ENCODE measurements around the gene UBB. TPM values are rescaled to one million over a fixed set of nuclear protein-coding genes. Genes with fewer than 3 reads are reported as not detected.

UBB gene
- total and polyA plus RNA-seq, 2 of the 4 experiments (the other 2 are of a cell fraction), result 2,561 to 4,283 TPM

DNA sequence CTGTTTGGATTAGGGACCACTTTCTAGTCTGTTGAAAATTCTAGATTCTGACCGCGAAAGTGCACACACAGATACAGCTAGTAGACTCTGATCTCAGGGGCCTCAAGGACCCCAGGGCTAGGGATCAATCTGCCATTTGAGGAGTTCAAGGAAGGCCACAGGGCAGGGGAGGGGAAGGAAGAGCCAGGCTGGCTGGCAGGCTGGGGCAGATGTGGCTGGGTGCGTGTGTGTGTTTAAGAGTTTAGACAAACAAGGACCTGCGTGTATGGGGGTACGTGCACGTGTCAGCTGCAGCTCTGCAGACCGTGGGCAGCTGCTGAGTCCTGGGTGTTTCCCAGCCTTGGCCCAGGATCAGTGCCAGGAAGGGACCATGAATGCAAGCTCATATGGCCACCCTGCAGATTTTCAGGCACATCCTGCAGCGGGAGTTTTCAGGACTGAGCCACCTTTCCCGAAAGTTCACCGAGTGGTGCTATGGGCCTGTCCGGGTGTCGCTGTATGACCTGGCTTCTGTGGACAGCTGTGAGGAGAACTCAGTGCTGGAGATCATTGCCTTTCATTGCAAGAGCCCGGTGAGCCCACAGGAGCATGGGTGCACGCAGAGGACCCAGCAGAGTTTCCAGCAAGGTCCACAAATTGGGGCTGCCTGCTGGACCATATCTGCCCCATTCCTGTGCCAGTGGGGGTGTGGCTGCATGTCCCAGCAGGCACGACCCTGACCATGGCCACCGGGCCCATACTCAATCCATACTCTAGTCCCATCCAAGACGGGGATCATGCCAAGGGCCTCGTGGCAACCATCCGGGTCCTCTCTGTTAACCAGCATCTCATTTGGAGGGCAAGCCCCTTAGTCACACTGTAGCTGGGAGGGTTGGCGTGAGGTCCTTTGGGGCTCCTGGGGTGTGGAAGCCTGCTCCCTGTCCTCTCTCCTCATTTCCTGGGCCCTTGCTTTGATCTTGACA lies 45.1 kb downstream of the UBB start:
- Histone ChIP-seq H3K36me3 (ENCODE audit: control insufficient read depth, insufficient read depth, low read length) (peaks cover 14% of the 10 kb centered on the region; the same call in 1 of the 2 replicates), H3K14ac (replicated peaks; ENCODE audit: low read depth, low read length) (no peak overlapping the region), H3K4ac (ENCODE audit: low read depth, low read length) (no peak overlapping the region), H4K5ac (ENCODE audit: low read depth, low read length) (no peak overlapping the region), H2BK15ac (ENCODE audit: low read depth, low read length) (no peak overlapping the region), H3K4me2 (ENCODE audit: low read depth, low read length) (no peak overlapping the region), H2AFZ (replicated peaks; ENCODE audit: low read length, poor library complexity) (no peak overlapping the region), H3K4me3 (ENCODE audit: insufficient read depth, low read depth, low read length) (no peak overlapping the region), H3K23ac (ENCODE audit: low read depth, low read length) (no peak overlapping the region), H3K27ac (ENCODE audit: insufficient read depth, low read length) (no peak overlapping the region), H3K18ac (ENCODE audit: low read depth, low read length) (no peak overlapping the region), H3K27me3 (ENCODE audit: control insufficient read depth, insufficient read depth, low read length) (no peaks in the 10 kb centered on the region), H3K9me3 (ENCODE audit: control insufficient read depth, insufficient read depth, low read length) (no peaks in the 10 kb centered on the region), H3K9me1 (ENCODE audit: insufficient read depth, low read length) (peaks cover 7% of the 10 kb centered on the region; the same call in 1 of the 2 replicates), H3K56ac (ENCODE audit: extremely low read depth, insufficient read depth, low read length) (no peak overlapping the region; the same call in 1 of the 2 replicates), H4K91ac (ENCODE audit: insufficient read depth, low read depth, low read length) (no peak overlapping the region), H2BK120ac (ENCODE audit: low read depth, low read length) (no peak overlapping the region), H3K9ac (ENCODE audit: low read depth, low read length) (no peak overlapping the region), H2BK5ac (ENCODE audit: low read depth, low read length, poor library complexity, severe bottlenecking) (no peak overlapping the region), H4K8ac (ENCODE audit: low read depth in 2 of 2, low read length in 2 of 2) (no peak overlapping the region), H2AK5ac (ENCODE audit: low read depth, low read length) (no peak overlapping the region), H3K79me1 (ENCODE audit: low read depth in 1 of 2, low read length in 2 of 2) (peaks cover 0 to 41% of the 10 kb centered on the region in 2 experiments; a peak in 2 of 4 replicates), H2BK20ac (ENCODE audit: low read depth, low read length) (no peak overlapping the region), H3K4me1 (ENCODE audit: control insufficient read depth, insufficient read depth, low read length) (peaks cover 6% of the 10 kb centered on the region), H4K20me1 (ENCODE audit: insufficient read depth, low read length) (no peaks in the 10 kb centered on the region; the same call in 1 of the 2 replicates), H2AK9ac (replicated peaks; ENCODE audit: low read depth, low read length, poor library complexity) (peak overlapping the region; percentile 50)
- dilution Hi-C loops (cut with HindIII; ENCODE audit: low sequenced_read_pairs, unreplicated experiment), result no loop called here
- ChIA-PET CTCF (no interaction called here), POLR2A (ENCODE audit: unreplicated experiment) (no interaction called here)
- DNase-seq (no peak), ATAC-seq (ENCODE audit: low read depth) (no peak)
- intact Hi-C loops (cut with micrococcal nuclease), result no loop called here
- 73% methylated on average over 6 of the region's 20 CpGs; no CpG with 5 or more reads in 1 of the 2 experiments for WGBS, 2 experiments (ENCODE audit: extremely low coverage in 2 of 2, insufficient read length in 1 of 2)
- no TSS peak for BruUV-seq (replicated peaks)
- in situ Hi-C loops (cut with MboI; ENCODE audit: low sequenced_read_pairs), result no loop called here
- TF ChIP-seq MAFK (IDR thresholded peaks at IDR 0.05; ENCODE audit: low read depth, low read length) (no peak), NFE2L2 (IDR thresholded peaks at IDR 0.05; ENCODE audit: low read depth, low read length) (no peak), SMC3 (IDR thresholded peaks at IDR 0.05; ENCODE audit: low read depth, low read length) (no peak), FOS (IDR thresholded peaks at IDR 0.05; ENCODE audit: low read depth, low read length) (no peak), BHLHE40 (IDR thresholded peaks at IDR 0.05; ENCODE audit: low read depth, low read length) (no peak), CHD1 (IDR thresholded peaks at IDR 0.05; ENCODE audit: low read depth, low read length) (no peak), RAD21 (IDR thresholded peaks at IDR 0.05; ENCODE audit: low read length) (no peak), CEBPB (IDR thresholded peaks at IDR 0.05; ENCODE audit: low read depth, low read length) (no peak), RFX5 (IDR thresholded peaks at IDR 0.05; ENCODE audit: low read depth, low read length) (no peak), MXI1 (IDR thresholded peaks at IDR 0.05; ENCODE audit: borderline replicate concordance, low read depth, low read length) (no peak), POLR2A (IDR thresholded peaks at IDR 0.05; ENCODE audit: low read depth, low read length) (no peak), RCOR1 (IDR thresholded peaks at IDR 0.05; ENCODE audit: insufficient replicate concordance, low read length) (no peak)
- TF ChIP-seq, protein P1, sequence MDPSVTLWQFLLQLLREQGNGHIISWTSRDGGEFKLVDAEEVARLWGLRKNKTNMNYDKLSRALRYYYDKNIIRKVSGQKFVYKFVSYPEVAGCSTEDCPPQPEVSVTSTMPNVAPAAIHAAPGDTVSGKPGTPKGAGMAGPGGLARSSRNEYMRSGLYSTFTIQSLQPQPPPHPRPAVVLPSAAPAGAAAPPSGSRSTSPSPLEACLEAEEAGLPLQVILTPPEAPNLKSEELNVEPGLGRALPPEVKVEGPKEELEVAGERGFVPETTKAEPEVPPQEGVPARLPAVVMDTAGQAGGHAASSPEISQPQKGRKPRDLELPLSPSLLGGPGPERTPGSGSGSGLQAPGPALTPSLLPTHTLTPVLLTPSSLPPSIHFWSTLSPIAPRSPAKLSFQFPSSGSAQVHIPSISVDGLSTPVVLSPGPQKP (IDR thresholded peaks at IDR 0.05; ENCODE audit: borderline replicate concordance, low read depth, low read length), result no peak
- TF ChIP-seq, protein P2, sequence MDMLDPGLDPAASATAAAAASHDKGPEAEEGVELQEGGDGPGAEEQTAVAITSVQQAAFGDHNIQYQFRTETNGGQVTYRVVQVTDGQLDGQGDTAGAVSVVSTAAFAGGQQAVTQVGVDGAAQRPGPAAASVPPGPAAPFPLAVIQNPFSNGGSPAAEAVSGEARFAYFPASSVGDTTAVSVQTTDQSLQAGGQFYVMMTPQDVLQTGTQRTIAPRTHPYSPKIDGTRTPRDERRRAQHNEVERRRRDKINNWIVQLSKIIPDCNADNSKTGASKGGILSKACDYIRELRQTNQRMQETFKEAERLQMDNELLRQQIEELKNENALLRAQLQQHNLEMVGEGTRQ (IDR thresholded peaks at IDR 0.05; ENCODE audit: low read depth, low read length), result no peak
